NCI-H526 (cell line): Measurements from ENCODE around the gene ABLIM1.

Source experiments
- DNase-seq, 2 experiments: peaks; one replicate each; lab custom pipeline; 2025; lab: John Stamatoyannopoulos, UW

The ABLIM1 gene

GRCh38 chr10:114648368-114648767, 9.7 kb downstream of the ABLIM1 start:
- DNase-seq = no peak

GRCh38 chr10:114647545-114648138, 10.4 kb downstream of the ABLIM1 start:
- DNase-seq = no peak

GRCh38 chr10:114646426-114646825, 11.6 kb downstream of the ABLIM1 start:
- no peak for DNase-seq

- no peak for DNase-seq
These were observed 12.4 kb downstream of the ABLIM1 start for GRCh38 chr10:114645706-114646105.

GRCh38 chr10:114643158-114643557, 14.9 kb downstream of the ABLIM1 start:
- DNase-seq = no peak

- DNase-seq = no peak
These were observed 15.3 kb downstream of the ABLIM1 start for GRCh38 chr10:114642729-114643128.

GRCh38 chr10:114638821-114639625, 19.1 kb downstream of the ABLIM1 start:
- no peak for DNase-seq

- no peak for DNase-seq
These were observed 22.1 kb downstream of the ABLIM1 start for GRCh38 chr10:114635797-114636550.

GRCh38 chr10:114635101-114635500, 23.0 kb downstream of the ABLIM1 start:
- no peak for DNase-seq

- no peak for DNase-seq
These were observed 23.5 kb downstream of the ABLIM1 start for GRCh38 chr10:114634609-114634979.

- DNase-seq = peak in 1 of 2 experiments; percentile 23
These were observed 25.0 kb downstream of the ABLIM1 start for GRCh38 chr10:114632869-114633715.

GRCh38 chr10:114631666-114632417, 26.2 kb downstream of the ABLIM1 start:
- peak; percentile 45 to 71 for DNase-seq

- no peak for DNase-seq
These were observed 26.9 kb downstream of the ABLIM1 start for GRCh38 chr10:114631090-114631665.

- DNase-seq = no peak
These were observed 28.0 kb downstream of the ABLIM1 start for GRCh38 chr10:114629824-114630730.

GRCh38 chr10:114629083-114629823, 28.8 kb downstream of the ABLIM1 start:
- no peak for DNase-seq

GRCh38 chr10:114628106-114628505, 30.0 kb downstream of the ABLIM1 start:
- no peak for DNase-seq

- no peak for DNase-seq
These were observed 31.2 kb downstream of the ABLIM1 start for GRCh38 chr10:114626841-114627240.

- no peak for DNase-seq
These were observed 32.9 kb downstream of the ABLIM1 start for GRCh38 chr10:114624951-114625780.
